Suprapubic skin (tissue), 4 donors: Measurements from ENCODE around the gene GPR146. TPM values are rescaled to one million over a fixed set of nuclear protein-coding genes. Genes with fewer than 3 reads are reported as not detected.

ENCODE experiments used
- DNase-seq, 2 donors: peaks; one replicate each; pipeline ENCODE4 v3.0.0-alpha.2; 2019; ENCODE audit warnings: low spot score in 2 of 2
- H3K27ac ChIP-seq: fragments of 200-600 bp; sonication (generic); one replicate; pipeline ENCODE4 v1.5.1; 2019
- H3K27me3 ChIP-seq: fragments of 200-600 bp; sonication (generic); one replicate; pipeline ENCODE4 v1.5.1; 2019
- H3K36me3 ChIP-seq: fragments of 200-600 bp; sonication (generic); one replicate; pipeline ENCODE4 v1.5.1; 2019
- H3K4me1 ChIP-seq: fragments of 200-600 bp; sonication (generic); one replicate; pipeline ENCODE4 v1.5.1; 2019
- H3K4me3 ChIP-seq: fragments of 200-600 bp; sonication (generic); one replicate; pipeline ENCODE4 v1.5.1; 2019; ENCODE audit warnings: mild to moderate bottlenecking
- H3K9me3 ChIP-seq: fragments of 200-600 bp; sonication (generic); one replicate; pipeline ENCODE4 v1.5.1; 2019
- CTCF ChIP-seq, 2 donors: fragments of 200-600 bp in 1 of 2; fragments of 450-650 bp in 1 of 2; sonication (generic) in 1 of 2; IDR thresholded peaks; one replicate each; pipeline ENCODE4 v1.5.1; 2016 to 2019; ENCODE audit warnings: antibody characterized with exemption in 2 of 2, mild to moderate bottlenecking in 1 of 2, moderate library complexity in 1 of 2
- EP300 ChIP-seq: sonication (generic); formaldehyde crosslinking; IDR thresholded peaks from one replicate; pipeline ENCODE4 v1.6.1; 2017; ENCODE audit warnings: antibody characterized with exemption
- POLR2A ChIP-seq, 2 donors: fragments of 450-650 bp; IDR thresholded peaks; one replicate each; pipeline ENCODE4 v1.6.1; 2017; ENCODE audit warnings: antibody characterized with exemption in 2 of 2, mild to moderate bottlenecking in 2 of 2, moderate library complexity in 2 of 2
- POLR2AphosphoS5 ChIP-seq, 3 donors: sonication (generic); formaldehyde crosslinking; IDR thresholded peaks; one replicate each; pipeline ENCODE4 v1.6.1; 2017; ENCODE audit warnings: antibody characterized with exemption in 3 of 3
- WGBS: methylation state at CpG from one replicate; pipeline ENCODE4 v1.1.5; 2018; 5-methylcytosine and 5-hydroxymethylcytosine counted together
- total RNA-seq, 4 donors: library from RNA; depleted of rRNA; stranded (reverse); fragments of >200 nt; gene quantifications; one replicate each; pipeline ENCODE4 v1.1.0, GENCODE V29; 2016

The GPR146 gene
- total RNA-seq, 4 donors from 2014 or later: 24.1 to 50.8 (median 39.3) TPM

- no peak for DNase-seq
- H3K9me3 ChIP-seq: no peaks in the 10 kb centered on the region
- no peaks in the 10 kb centered on the region for H3K27me3 ChIP-seq
- peaks cover 79% of the 10 kb centered on the region for H3K4me1 ChIP-seq
- H3K4me3 ChIP-seq: no peak overlapping the region
- H3K36me3 ChIP-seq: peaks cover 6% of the 10 kb centered on the region
- TF ChIP-seq POLR2A (IDR thresholded peaks at IDR 0.05) (no peak), CTCF (IDR thresholded peaks at IDR 0.05) (no peak), POLR2AphosphoS5 (IDR thresholded peaks at IDR 0.05) (no peak), EP300 (no peak)
- 96% methylated on average over 22 of the region's 62 CpGs for WGBS
- H3K27ac ChIP-seq: no peak overlapping the region
These were observed 13.3 kb downstream of the GPR146 start for GRCh38 chr7:1057416-1058291.

- Histone ChIP-seq H3K27ac (peak overlapping the region; percentile 69), H3K36me3 (peaks cover 6% of the 10 kb centered on the region), H3K4me1 (peaks cover 81% of the 10 kb centered on the region), H3K4me3 (no peak overlapping the region), H3K9me3 (no peaks in the 10 kb centered on the region), H3K27me3 (no peaks in the 10 kb centered on the region)
- DNase-seq: no peak
- 92% methylated on average over 13 of the region's 13 CpGs for WGBS
- TF ChIP-seq POLR2AphosphoS5 (IDR thresholded peaks at IDR 0.05) (no peak), EP300 (no peak), CTCF (IDR thresholded peaks at IDR 0.05) (no peak), POLR2A (IDR thresholded peaks at IDR 0.05) (no peak)
These were observed 14.0 kb downstream of the GPR146 start for GRCh38 chr7:1058311-1058710.

GRCh38 chr7:1058821-1059199 lies 14.5 kb downstream of the GPR146 start:
- Histone ChIP-seq H3K27ac (peak overlapping the region; percentile 69), H3K36me3 (peaks cover 6% of the 10 kb centered on the region), H3K4me1 (peaks cover 82% of the 10 kb centered on the region), H3K4me3 (no peak overlapping the region), H3K9me3 (no peaks in the 10 kb centered on the region), H3K27me3 (no peaks in the 10 kb centered on the region)
- DNase-seq: no peak
- TF ChIP-seq POLR2A (IDR thresholded peaks at IDR 0.05): no peak
- TF ChIP-seq CTCF (IDR thresholded peaks at IDR 0.05): no peak
- no peak for TF ChIP-seq POLR2AphosphoS5 (IDR thresholded peaks at IDR 0.05)
- no peak for TF ChIP-seq EP300
- 48% methylated on average over 10 of the region's 10 CpGs for WGBS

GRCh38 chr7:1059200-1060091 lies 15.1 kb downstream of the GPR146 start:
- H3K9me3 ChIP-seq: no peaks in the 10 kb centered on the region
- peaks cover 6% of the 10 kb centered on the region for H3K36me3 ChIP-seq
- peaks cover 84% of the 10 kb centered on the region for H3K4me1 ChIP-seq
- H3K4me3 ChIP-seq: peak overlapping the region; percentile 5
- 34% methylated on average over 46 of the region's 55 CpGs for WGBS
- peak overlapping the region; percentile 69 for H3K27ac ChIP-seq
- no peaks in the 10 kb centered on the region for H3K27me3 ChIP-seq
- DNase-seq: peak in 1 of 2 donors; percentile 82
- TF ChIP-seq CTCF (IDR thresholded peaks at IDR 0.05): no peak
- TF ChIP-seq POLR2AphosphoS5 (IDR thresholded peaks at IDR 0.05): no peak
- no peak for TF ChIP-seq EP300
- TF ChIP-seq POLR2A (IDR thresholded peaks at IDR 0.05): no peak
